HG03159 (cell line): ENCODE measurements around the gene SETBP1.
A peak's percentile ranks its signal among the peaks of the same experiment; 100 is the strongest.

Experiments used
- ATAC-seq: cut with Tn5 transposase; IDR thresholded peaks from one replicate; pipeline ENCODE4 v1.9.1; 2021; ENCODE audit warnings: mild to moderate bottlenecking, moderate library complexity; ENCODE audit not compliant: unreplicated experiment

The SETBP1 gene

GRCh38 chr18:44859263-44859662, 178.6 kb downstream of the SETBP1 start:
- no peak for ATAC-seq

- ATAC-seq, result no peak
Measured at GRCh38 chr18:44859751-44860439, 179.2 kb downstream of the SETBP1 start.

- ATAC-seq, result no peak
Measured at GRCh38 chr18:44862112-44862511, 181.4 kb downstream of the SETBP1 start.

- ATAC-seq, result no peak
Measured at GRCh38 chr18:44866103-44866502, 185.4 kb downstream of the SETBP1 start.

- no peak for ATAC-seq
Measured at GRCh38 chr18:44869533-44869932, 188.8 kb downstream of the SETBP1 start.

- ATAC-seq, result no peak
Measured at GRCh38 chr18:44870631-44871502, 190.2 kb downstream of the SETBP1 start.

- ATAC-seq, result no peak
Measured at GRCh38 chr18:44871771-44872170, 191.1 kb downstream of the SETBP1 start.

- no peak for ATAC-seq
Measured at GRCh38 chr18:44876024-44876423, 195.3 kb downstream of the SETBP1 start.

- no peak for ATAC-seq
Measured at GRCh38 chr18:44876755-44877154, 196.1 kb downstream of the SETBP1 start.

- no peak for ATAC-seq
Measured at GRCh38 chr18:44878335-44878734, 197.6 kb downstream of the SETBP1 start.

GRCh38 chr18:44880170-44880569, 199.5 kb downstream of the SETBP1 start:
- no peak for ATAC-seq

GRCh38 chr18:44881461-44882162, 200.9 kb downstream of the SETBP1 start:
- ATAC-seq, result no peak

- no peak for ATAC-seq
Measured at GRCh38 chr18:44882163-44882868, 201.6 kb downstream of the SETBP1 start.

GRCh38 chr18:44883671-44884070, 203.0 kb downstream of the SETBP1 start:
- ATAC-seq, result no peak

GRCh38 chr18:44884431-44884830, 203.7 kb downstream of the SETBP1 start:
- no peak for ATAC-seq

GRCh38 chr18:44885507-44885906, 204.8 kb downstream of the SETBP1 start:
- no peak for ATAC-seq

GRCh38 chr18:44887227-44887631, 206.5 kb downstream of the SETBP1 start:
- ATAC-seq, result peak; percentile 79

- ATAC-seq, result no peak
Measured at GRCh38 chr18:44889111-44889510, 208.4 kb downstream of the SETBP1 start.

- ATAC-seq, result no peak
Measured at GRCh38 chr18:44893045-44893706, 212.5 kb downstream of the SETBP1 start.

GRCh38 chr18:44893966-44894365, 213.3 kb downstream of the SETBP1 start:
- no peak for ATAC-seq
